SJSA1 (cell line): Measurements from ENCODE around the gene EPHA8. TPM values are rescaled to one million over a fixed set of nuclear protein-coding genes. Genes with fewer than 3 reads are reported as not detected.

Experiments used
- DNase-seq, 2 experiments: peaks; one replicate each; pipeline ENCODE4 v3.0.0-alpha.2; 2015 to 2020; ENCODE audit warnings: low spot score in 2 of 2, low read depth in 1 of 2
- H3K27ac ChIP-seq: fragments of 250-450 bp; sonication (Bioruptor Pico); 2 replicates; pipeline ENCODE4 v1.5.1; 2020; ENCODE audit warnings: mild to moderate bottlenecking, moderate library complexity
- H3K27me3 ChIP-seq: fragments of 250-450 bp; sonication (Bioruptor Pico); replicated peaks from 2 replicates; pipeline ENCODE4 v1.5.1; 2020; ENCODE audit warnings: mild to moderate bottlenecking, moderate library complexity
- H3K36me3 ChIP-seq: fragments of 250-450 bp; sonication (Bioruptor Pico); 2 replicates; pipeline ENCODE4 v1.5.1; 2020; ENCODE audit warnings: mild to moderate bottlenecking
- H3K4me1 ChIP-seq: fragments of 250-450 bp; sonication (Bioruptor Pico); replicated peaks from 2 replicates; pipeline ENCODE4 v1.6.1; 2021; ENCODE audit warnings: mild to moderate bottlenecking
- H3K4me3 ChIP-seq: fragments of 250-450 bp; sonication (Bioruptor Pico); 2 replicates; pipeline ENCODE4 v1.5.1; 2020; ENCODE audit warnings: mild to moderate bottlenecking
- H3K9me3 ChIP-seq: fragments of 250-450 bp; sonication (Bioruptor Pico); replicated peaks from 2 replicates; pipeline ENCODE4 v1.5.1; 2020; ENCODE audit warnings: mild to moderate bottlenecking
- total RNA-seq: library from RNA; depleted of rRNA; stranded (reverse); fragments of >200 nt; shearing (Covaris generic); gene quantifications from 2 replicates; pipeline ENCODE4 v1.2.3, GENCODE V29; 2014

The EPHA8 gene
- total RNA-seq, 1 experiment from 2014 or later = not detected

DNA sequence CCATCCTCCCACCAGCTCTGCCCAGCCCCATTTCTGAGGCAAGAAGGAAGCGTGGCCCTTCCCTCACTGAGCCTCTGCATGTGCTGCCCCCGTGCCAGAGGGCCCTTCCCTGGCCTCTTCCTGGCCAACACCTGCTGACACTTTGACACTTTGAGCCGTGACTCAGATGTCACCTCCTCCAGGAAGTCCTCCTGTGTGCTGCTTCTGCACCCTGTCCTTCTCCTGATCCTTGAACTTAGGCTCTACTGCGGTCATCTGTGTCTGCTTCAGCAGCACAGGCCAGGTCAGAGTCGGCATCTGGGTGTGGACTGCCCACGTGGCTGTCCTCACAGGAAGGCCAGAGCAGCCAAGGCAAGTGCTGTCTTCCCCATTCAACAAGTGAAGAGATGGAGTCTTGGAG is 19.6 kb upstream of the EPHA8 start:
- 0 out of 2 replicates have a peak, but pooled peaks cover under 1% of the 10 kb centered on the region for H3K9me3 ChIP-seq
- no peak for DNase-seq
- no peaks in the 10 kb centered on the region for H3K4me1 ChIP-seq
- no peaks in the 10 kb centered on the region for H3K36me3 ChIP-seq
- H3K27me3 ChIP-seq = peaks cover 36% of the 10 kb centered on the region
- H3K4me3 ChIP-seq = no peak overlapping the region
- no peak overlapping the region for H3K27ac ChIP-seq

GRCh38 chr1:22544606-22545005 is 18.7 kb upstream of the EPHA8 start:
- no peak overlapping the region for H3K4me3 ChIP-seq
- no peaks in the 10 kb centered on the region for H3K4me1 ChIP-seq
- no peaks in the 10 kb centered on the region for H3K36me3 ChIP-seq
- peaks cover 43% of the 10 kb centered on the region for H3K27me3 ChIP-seq
- no peak for DNase-seq
- no peak overlapping the region for H3K27ac ChIP-seq
- H3K9me3 ChIP-seq = 0 out of 2 replicates have a peak, but pooled peaks cover 2% of the 10 kb centered on the region

GRCh38 chr1:22545141-22545540 is 18.1 kb upstream of the EPHA8 start:
- no peak overlapping the region for H3K4me3 ChIP-seq
- no peaks in the 10 kb centered on the region for H3K4me1 ChIP-seq
- no peaks in the 10 kb centered on the region for H3K36me3 ChIP-seq
- 0 out of 2 replicates have a peak, but pooled peaks cover 2% of the 10 kb centered on the region for H3K9me3 ChIP-seq
- H3K27me3 ChIP-seq = peaks cover 48% of the 10 kb centered on the region
- H3K27ac ChIP-seq = no peak overlapping the region
- no peak for DNase-seq

- Histone ChIP-seq H3K36me3 (no peaks in the 10 kb centered on the region), H3K4me3 (no peak overlapping the region), H3K27ac (no peak overlapping the region), H3K9me3 (0 out of 2 replicates have a peak, but pooled peaks cover 2% of the 10 kb centered on the region), H3K4me1 (no peaks in the 10 kb centered on the region), H3K27me3 (peaks cover 58% of the 10 kb centered on the region)
- DNase-seq = no peak
Observed at GRCh38 chr1:22547186-22547817, 16.0 kb upstream of the EPHA8 start.

DNA sequence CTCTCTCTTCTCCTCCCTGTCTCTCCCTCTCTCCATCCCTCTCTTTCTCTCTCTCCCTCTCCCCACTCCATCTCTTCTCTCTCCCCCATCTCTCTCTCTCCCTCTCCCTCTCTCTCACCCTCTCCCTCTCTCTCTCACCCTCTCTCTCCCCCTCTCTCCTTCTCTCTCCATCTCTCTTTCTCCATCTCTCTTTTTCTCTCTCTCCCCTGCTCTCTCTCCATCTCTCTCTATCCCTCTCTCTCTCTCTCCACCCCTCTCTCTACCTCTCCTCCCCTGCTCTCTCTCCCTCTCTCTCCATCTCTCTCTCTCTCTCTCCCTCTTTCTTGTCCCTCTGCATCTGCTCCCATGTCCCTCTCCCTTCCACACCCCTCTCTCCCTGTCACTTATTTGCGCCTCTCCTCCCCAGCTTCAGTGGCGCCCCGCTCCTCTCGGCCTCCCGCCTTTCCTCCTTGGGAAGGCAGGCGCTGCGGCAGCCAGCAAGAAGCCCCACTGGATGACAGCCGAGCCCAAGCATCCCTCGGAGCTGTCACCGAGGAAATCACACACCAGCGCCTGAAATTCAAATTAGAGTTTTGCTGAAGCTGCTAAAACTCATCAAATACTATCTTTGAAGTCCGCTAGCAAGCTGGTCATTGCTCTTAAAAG is 15.3 kb upstream of the EPHA8 start:
- H3K36me3 ChIP-seq = no peaks in the 10 kb centered on the region
- H3K27ac ChIP-seq = no peak overlapping the region
- DNase-seq = no peak
- H3K4me3 ChIP-seq = no peak overlapping the region
- H3K27me3 ChIP-seq = peaks cover 64% of the 10 kb centered on the region
- H3K4me1 ChIP-seq = no peaks in the 10 kb centered on the region
- H3K9me3 ChIP-seq = 0 out of 2 replicates have a peak, but pooled peaks cover 2% of the 10 kb centered on the region

GRCh38 chr1:22550021-22550420 is 13.3 kb upstream of the EPHA8 start:
- H3K4me3 ChIP-seq = no peak overlapping the region
- no peaks in the 10 kb centered on the region for H3K4me1 ChIP-seq
- peaks cover 78% of the 10 kb centered on the region for H3K27me3 ChIP-seq

GRCh38 chr1:22551591-22551990 is 11.7 kb upstream of the EPHA8 start:
- no peaks in the 10 kb centered on the region for H3K4me1 ChIP-seq
- H3K27me3 ChIP-seq = peaks cover 78% of the 10 kb centered on the region
- no peaks in the 10 kb centered on the region for H3K36me3 ChIP-seq
- no peak overlapping the region for H3K4me3 ChIP-seq
- H3K9me3 ChIP-seq = 0 out of 2 replicates have a peak, but pooled peaks cover 2% of the 10 kb centered on the region
- no peak overlapping the region for H3K27ac ChIP-seq
- DNase-seq = no peak

More at GRCh38 chr1:22550021-22550420, 13.3 kb upstream of the EPHA8 start:
- Histone ChIP-seq H3K36me3 (no peaks in the 10 kb centered on the region), H3K27ac (no peak overlapping the region), H3K9me3 (0 out of 2 replicates have a peak, but pooled peaks cover 2% of the 10 kb centered on the region)
- no peak for DNase-seq

DNA sequence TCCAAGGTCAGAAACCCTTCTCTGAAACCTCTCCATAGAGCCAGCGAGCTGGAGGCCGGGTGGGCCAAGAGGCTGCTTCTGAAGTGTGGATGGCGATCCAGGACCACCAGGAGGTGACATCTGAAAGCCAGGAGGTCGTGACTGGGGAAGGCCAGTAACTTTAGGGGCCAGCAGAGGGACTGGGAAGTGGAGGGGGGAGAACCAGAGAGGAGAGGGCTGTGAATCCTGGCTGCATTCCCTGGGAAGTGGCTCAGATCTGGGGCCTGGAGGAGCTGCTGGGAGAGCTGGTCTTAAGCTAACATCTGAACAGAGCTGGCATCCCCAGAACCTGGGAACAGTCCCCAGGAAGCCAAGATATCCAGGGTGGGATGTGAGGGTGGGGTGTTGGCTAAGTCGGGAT is 11.3 kb upstream of the EPHA8 start:
- Histone ChIP-seq H3K4me1 (no peaks in the 10 kb centered on the region), H3K36me3 (no peaks in the 10 kb centered on the region), H3K27ac (no peak overlapping the region), H3K4me3 (no peak overlapping the region), H3K9me3 (0 out of 2 replicates have a peak, but pooled peaks cover 2% of the 10 kb centered on the region), H3K27me3 (peaks cover 78% of the 10 kb centered on the region)
- no peak for DNase-seq

DNA sequence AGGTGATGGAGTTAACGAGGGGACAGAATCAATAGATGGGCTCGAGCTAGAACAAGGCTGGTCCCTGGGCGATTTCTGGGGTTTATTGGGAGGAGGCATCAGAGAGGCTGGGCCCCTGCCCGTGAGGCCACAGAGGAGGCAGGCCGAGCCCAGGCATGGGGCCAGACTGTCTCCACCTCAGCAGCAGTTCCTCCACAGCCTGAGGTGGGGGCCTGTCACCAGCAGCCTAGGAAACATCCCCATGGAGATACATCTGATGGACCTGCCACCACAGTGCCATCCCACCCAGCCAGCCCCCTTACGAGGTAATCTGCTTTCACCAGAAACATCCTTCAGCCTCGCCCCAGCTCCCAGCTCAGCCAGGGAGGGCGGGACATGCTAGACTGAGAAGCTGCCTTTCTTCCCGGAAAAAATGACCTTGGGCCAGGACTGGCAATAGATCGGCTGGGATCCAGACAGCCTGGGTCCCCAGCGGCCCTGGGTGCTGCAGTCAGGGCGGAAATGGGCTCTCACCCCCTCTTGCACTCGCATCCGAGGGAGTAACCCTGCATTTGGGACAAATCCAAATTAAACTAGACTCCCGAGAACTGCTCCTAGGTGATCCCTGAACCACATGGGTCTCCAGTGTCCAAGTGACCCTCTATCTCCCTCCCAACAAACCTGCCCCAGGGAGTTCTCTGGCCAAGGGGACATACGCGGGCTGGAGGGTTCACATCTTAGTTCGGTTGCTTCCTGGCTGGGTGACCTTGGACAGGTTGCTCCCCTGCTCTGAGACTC is 10.0 kb upstream of the EPHA8 start:
- no peak for DNase-seq
- H3K27me3 ChIP-seq = peaks cover 82% of the 10 kb centered on the region
- 0 out of 2 replicates have a peak, but pooled peaks cover 2% of the 10 kb centered on the region for H3K9me3 ChIP-seq
- H3K4me1 ChIP-seq = no peaks in the 10 kb centered on the region
- no peaks in the 10 kb centered on the region for H3K36me3 ChIP-seq
- H3K4me3 ChIP-seq = no peak overlapping the region
- no peak overlapping the region for H3K27ac ChIP-seq

- H3K4me1 ChIP-seq = no peaks in the 10 kb centered on the region
- H3K27ac ChIP-seq = no peak overlapping the region
- peaks cover 80% of the 10 kb centered on the region for H3K27me3 ChIP-seq
- no peak for DNase-seq
- no peaks in the 10 kb centered on the region for H3K36me3 ChIP-seq
- no peak overlapping the region for H3K4me3 ChIP-seq
- no peaks in the 10 kb centered on the region for H3K9me3 ChIP-seq
Observed at GRCh38 chr1:22553991-22554522, 9.2 kb upstream of the EPHA8 start.

DNA sequence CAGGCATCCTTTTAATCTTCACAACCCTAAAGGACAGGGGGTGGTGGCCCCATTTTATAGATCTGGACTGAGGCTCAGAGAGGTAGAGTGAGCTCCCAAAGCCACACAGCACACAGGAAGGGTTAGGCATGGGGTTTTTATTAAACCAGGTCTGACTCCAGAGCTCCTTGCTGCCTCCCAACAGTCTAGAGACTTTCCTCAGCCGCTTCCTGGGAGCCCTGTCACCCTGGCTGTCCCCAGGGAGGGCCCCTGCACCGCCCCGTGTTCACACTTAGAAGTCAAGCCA is 8.0 kb upstream of the EPHA8 start:
- Histone ChIP-seq H3K36me3 (no peaks in the 10 kb centered on the region), H3K27ac (no peak overlapping the region), H3K27me3 (peaks cover 83% of the 10 kb centered on the region), H3K9me3 (no peaks in the 10 kb centered on the region), H3K4me1 (no peaks in the 10 kb centered on the region), H3K4me3 (no peak overlapping the region)
- DNase-seq = no peak

- Histone ChIP-seq H3K4me1 (no peaks in the 10 kb centered on the region), H3K27me3 (peaks cover 91% of the 10 kb centered on the region), H3K27ac (no peak overlapping the region), H3K36me3 (no peaks in the 10 kb centered on the region), H3K9me3 (no peaks in the 10 kb centered on the region), H3K4me3 (no peak overlapping the region)
- no peak for DNase-seq
Observed at GRCh38 chr1:22556391-22557104, 6.7 kb upstream of the EPHA8 start.

- Histone ChIP-seq H3K4me3 (no peak overlapping the region), H3K27ac (no peak overlapping the region), H3K9me3 (no peaks in the 10 kb centered on the region), H3K36me3 (no peaks in the 10 kb centered on the region), H3K27me3 (peaks cover 94% of the 10 kb centered on the region), H3K4me1 (no peaks in the 10 kb centered on the region)
- DNase-seq = no peak
Observed at GRCh38 chr1:22557341-22557950, 5.8 kb upstream of the EPHA8 start.
